ENCODE results near the gene TCOF1. TPM values are rescaled to one million over a fixed set of nuclear protein-coding genes. Genes with fewer than 3 reads are reported as not detected.

TCOF1 gene
- total RNA-seq, 1 experiment from 2014 or later, result 75.3 TPM

DNA sequence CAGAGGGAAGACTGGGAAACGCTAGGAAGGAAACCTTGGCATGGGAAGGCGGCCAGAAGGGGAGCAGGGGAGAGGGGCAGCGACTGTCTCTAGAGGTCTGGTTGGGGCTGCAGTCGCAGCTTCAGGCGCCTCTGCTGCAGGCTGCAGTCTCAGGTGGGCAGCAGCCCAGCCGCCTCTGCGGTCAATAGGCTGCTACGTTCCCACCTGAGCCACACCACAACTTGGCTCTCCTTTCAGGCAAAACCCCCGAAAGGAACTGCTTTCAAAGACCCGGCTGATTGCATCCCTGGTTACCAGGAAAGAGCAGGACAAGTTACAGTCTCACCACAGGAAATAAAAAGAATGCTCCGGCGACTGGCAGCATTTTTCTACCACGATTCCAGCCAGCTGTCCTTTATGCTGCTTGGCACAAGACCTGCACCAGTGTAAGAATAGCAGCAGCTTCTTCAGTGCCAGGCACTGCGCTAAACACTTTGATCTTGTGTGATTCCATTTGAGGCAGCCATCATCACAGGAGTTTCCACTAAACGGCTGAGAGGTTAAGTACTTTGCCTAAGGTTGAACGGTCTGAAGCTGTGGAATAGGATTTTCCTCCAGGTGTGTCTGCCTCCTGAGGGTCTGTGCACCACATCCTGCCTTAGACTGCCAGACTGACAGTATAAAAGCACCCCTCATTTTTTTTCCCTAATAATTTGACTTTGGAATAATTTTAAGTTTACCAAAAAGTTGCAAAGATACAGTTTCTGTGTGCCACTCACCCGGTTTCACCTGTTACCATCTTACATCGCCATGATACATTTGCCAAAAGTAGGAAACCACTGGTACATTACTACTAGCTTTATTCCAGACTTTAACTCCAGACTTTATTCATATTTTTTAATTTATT lies 84.6 kb downstream of the TCOF1 start:
- Histone ChIP-seq H3K27ac (no peak overlapping the region), H3K9me2 (ENCODE audit: insufficient read depth) (no peaks in the 10 kb centered on the region), H3K4me2 (no peak overlapping the region), H3K36me3 (ENCODE audit: low read depth) (peaks cover 35% of the 10 kb centered on the region), H3K4me3 (no peak overlapping the region), H3K9me3 (ENCODE audit: insufficient read depth, low read depth) (no peaks in the 10 kb centered on the region), H2AFZ (no peak overlapping the region), H3K79me2 (ENCODE audit: low read depth) (peaks cover 11% of the 10 kb centered on the region), H4K20me1 (ENCODE audit: insufficient read depth) (peaks cover 57% of the 10 kb centered on the region), H3F3A (ENCODE audit: insufficient read depth, low read depth) (peaks cover 80% of the 10 kb centered on the region), H3K4me1 (replicated peaks; ENCODE audit: insufficient read depth) (peaks cover under 1% of the 10 kb centered on the region; the same call in 1 of the 2 replicates), H3K27me3 (ENCODE audit: insufficient read depth, low read depth) (no peaks in the 10 kb centered on the region)
- POLR2A ChIA-PET (ENCODE audit: unreplicated experiment), result interaction anchor here (0.6 kb wide), 3 partner anchors 65 to 163 kb away, joined by 3 read pairs; no protein-coding TSS in a partner anchor
- no peak for DNase-seq
- BruUV-seq (replicated peaks), result no TSS peak
- CTCF ChIA-PET, result no interaction called here
- no peak for TF ChIP-seq EZH2 (IDR thresholded peaks at IDR 0.05; ENCODE audit: low read depth)
- TF ChIP-seq, protein P1, sequence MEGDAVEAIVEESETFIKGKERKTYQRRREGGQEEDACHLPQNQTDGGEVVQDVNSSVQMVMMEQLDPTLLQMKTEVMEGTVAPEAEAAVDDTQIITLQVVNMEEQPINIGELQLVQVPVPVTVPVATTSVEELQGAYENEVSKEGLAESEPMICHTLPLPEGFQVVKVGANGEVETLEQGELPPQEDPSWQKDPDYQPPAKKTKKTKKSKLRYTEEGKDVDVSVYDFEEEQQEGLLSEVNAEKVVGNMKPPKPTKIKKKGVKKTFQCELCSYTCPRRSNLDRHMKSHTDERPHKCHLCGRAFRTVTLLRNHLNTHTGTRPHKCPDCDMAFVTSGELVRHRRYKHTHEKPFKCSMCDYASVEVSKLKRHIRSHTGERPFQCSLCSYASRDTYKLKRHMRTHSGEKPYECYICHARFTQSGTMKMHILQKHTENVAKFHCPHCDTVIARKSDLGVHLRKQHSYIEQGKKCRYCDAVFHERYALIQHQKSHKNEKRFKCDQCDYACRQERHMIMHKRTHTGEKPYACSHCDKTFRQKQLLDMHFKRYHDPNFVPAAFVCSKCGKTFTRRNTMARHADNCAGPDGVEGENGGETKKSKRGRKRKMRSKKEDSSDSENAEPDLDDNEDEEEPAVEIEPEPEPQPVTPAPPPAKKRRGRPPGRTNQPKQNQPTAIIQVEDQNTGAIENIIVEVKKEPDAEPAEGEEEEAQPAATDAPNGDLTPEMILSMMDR (conservative IDR thresholded peaks at IDR 0.05), result no peak
- intact Hi-C loops (cut with micrococcal nuclease; ENCODE audit: unreplicated experiment), result no loop called here

DNA sequence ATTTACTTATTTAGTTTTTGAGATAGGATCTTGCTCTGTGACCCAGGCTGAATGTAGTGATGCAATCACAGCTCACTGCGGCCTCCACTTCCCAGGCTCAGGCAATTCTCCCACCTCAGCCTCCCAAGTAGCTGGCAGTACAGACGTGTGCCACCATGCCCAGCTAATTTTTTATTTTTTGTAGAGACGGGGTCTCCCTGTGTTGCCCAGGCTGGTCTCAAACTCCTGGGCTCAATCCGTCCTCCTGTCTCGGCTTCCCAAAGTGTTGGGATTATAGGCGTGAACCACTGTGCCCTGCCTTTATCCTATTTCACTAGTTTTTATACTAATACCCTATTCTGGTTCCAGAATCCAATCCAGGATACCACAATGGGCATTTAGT lies 85.2 kb downstream of the TCOF1 start:
- H3K27ac ChIP-seq, result no peak overlapping the region
- H3K36me3 ChIP-seq (ENCODE audit: low read depth), result peaks cover 41% of the 10 kb centered on the region
- peaks cover 83% of the 10 kb centered on the region for H3F3A ChIP-seq (ENCODE audit: insufficient read depth, low read depth)
- H3K79me2 ChIP-seq (ENCODE audit: low read depth), result peaks cover 17% of the 10 kb centered on the region
- ChIA-PET CTCF (no interaction called here), POLR2A (ENCODE audit: unreplicated experiment) (interaction anchor here (0.6 kb wide), 3 partner anchors 64 to 164 kb away, joined by 3 read pairs; no protein-coding TSS in a partner anchor)
- no peak for DNase-seq
- H3K4me2 ChIP-seq, result no peak overlapping the region
- peaks cover 7% of the 10 kb centered on the region for H3K4me1 ChIP-seq (replicated peaks; ENCODE audit: insufficient read depth)
- no peaks in the 10 kb centered on the region for H3K9me2 ChIP-seq (ENCODE audit: insufficient read depth)
- no TSS peak for BruUV-seq (replicated peaks)
- H2AFZ ChIP-seq, result no peak overlapping the region
- H3K9me3 ChIP-seq (ENCODE audit: insufficient read depth, low read depth), result no peaks in the 10 kb centered on the region
- H4K20me1 ChIP-seq (ENCODE audit: insufficient read depth), result peaks cover 63% of the 10 kb centered on the region
- intact Hi-C loops (cut with micrococcal nuclease; ENCODE audit: unreplicated experiment), result no loop called here
- no peaks in the 10 kb centered on the region for H3K27me3 ChIP-seq (ENCODE audit: insufficient read depth, low read depth)
- H3K4me3 ChIP-seq, result no peak overlapping the region
- TF ChIP-seq, protein P1 (conservative IDR thresholded peaks at IDR 0.05), result no peak
- no peak for TF ChIP-seq EZH2 (IDR thresholded peaks at IDR 0.05; ENCODE audit: low read depth)

DNA sequence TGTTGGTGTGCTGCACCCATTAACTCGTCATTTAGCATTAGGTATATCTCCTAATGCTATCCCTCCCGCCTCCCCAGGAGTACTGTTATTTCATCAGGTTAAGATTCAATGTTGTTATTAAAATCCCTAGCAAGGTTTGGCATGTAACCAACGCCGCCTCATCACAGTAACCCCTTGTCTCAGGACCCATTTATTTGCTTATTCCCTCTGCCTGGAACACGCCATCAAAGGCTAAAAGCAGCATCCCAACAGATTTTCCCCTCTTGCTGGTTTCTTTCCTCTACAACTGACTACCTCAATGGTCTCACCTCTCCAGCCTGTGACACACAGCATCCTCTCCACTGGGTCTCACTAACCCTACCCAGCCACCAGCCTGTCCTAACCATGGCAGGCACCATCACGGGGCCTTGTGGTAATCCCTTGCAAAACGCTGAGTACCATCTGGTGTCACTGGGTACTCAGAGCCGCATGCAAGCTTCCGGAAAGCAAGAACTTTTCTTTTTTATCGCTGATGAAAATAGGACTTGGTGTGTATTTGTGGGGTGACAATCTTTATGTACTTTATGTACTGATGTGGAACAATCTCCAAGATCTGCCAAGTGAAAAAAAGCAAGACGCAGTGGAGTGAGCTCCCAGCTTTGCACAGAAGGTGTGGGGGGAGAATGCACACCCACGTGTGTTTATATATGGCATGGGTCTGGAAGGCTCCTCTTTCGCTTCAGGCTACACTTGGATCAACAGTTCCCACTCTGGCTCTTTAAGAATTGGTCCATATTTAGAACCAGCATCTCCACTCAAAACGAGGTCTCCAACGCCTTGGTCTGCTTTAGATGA lies 86.0 kb downstream of the TCOF1 start:
- H3K9me2 ChIP-seq (ENCODE audit: insufficient read depth), result no peaks in the 10 kb centered on the region
- CTCF ChIA-PET, result no interaction called here
- no TSS peak for BruUV-seq (replicated peaks)
- no peaks in the 10 kb centered on the region for H3K9me3 ChIP-seq (ENCODE audit: insufficient read depth, low read depth)
- no peak overlapping the region for H3K4me3 ChIP-seq
- intact Hi-C loops (cut with micrococcal nuclease; ENCODE audit: unreplicated experiment), result no loop called here
- TF ChIP-seq, protein P1 (conservative IDR thresholded peaks at IDR 0.05), result no peak
- no peak for TF ChIP-seq EZH2 (IDR thresholded peaks at IDR 0.05; ENCODE audit: low read depth)
- no peak overlapping the region for H3K4me2 ChIP-seq
- no peaks in the 10 kb centered on the region for H3K27me3 ChIP-seq (ENCODE audit: insufficient read depth, low read depth)
- H3K36me3 ChIP-seq (ENCODE audit: low read depth), result peaks cover 49% of the 10 kb centered on the region
- peaks cover 86% of the 10 kb centered on the region for H3F3A ChIP-seq (ENCODE audit: insufficient read depth, low read depth)
- POLR2A ChIA-PET (ENCODE audit: unreplicated experiment), result no interaction called here
- no peak overlapping the region for H3K27ac ChIP-seq
- peaks cover 12% of the 10 kb centered on the region for H3K4me1 ChIP-seq (replicated peaks; ENCODE audit: insufficient read depth)
- peaks cover 25% of the 10 kb centered on the region for H3K79me2 ChIP-seq (ENCODE audit: low read depth)
- DNase-seq, result no peak
- peaks cover 71% of the 10 kb centered on the region for H4K20me1 ChIP-seq (ENCODE audit: insufficient read depth)
- H2AFZ ChIP-seq, result no peak overlapping the region

Data from PC-9 (cell line).